Spleen (tissue), 11 donors: Measurements from ENCODE around the gene COL4A3. TPM values are rescaled to one million over a fixed set of nuclear protein-coding genes. Genes with fewer than 3 reads are reported as not detected.

Experiments used
- DNase-seq: peaks from one replicate; pipeline ENCODE4 v3.0.0-alpha.2; 2020
- H3K27ac ChIP-seq, 8 donors: fragments of 200-600 bp; sonication (generic) in 7 of 8; 1 replicate in 4 of 8; 2 replicates in 4 of 8; pipeline versions ENCODE4 v1.5.0 to v1.8.0; 2016 to 2021; ENCODE audit warnings: inconsistent platforms in 4 of 8, mild to moderate bottlenecking in 4 of 8, moderate library complexity in 1 of 8
- H3K27me3 ChIP-seq, 7 donors: fragments of 200-600 bp; sonication (generic) in 6 of 7; replicated peaks in 1 of 7; 1 replicate in 4 of 7; 2 replicates in 3 of 7; pipeline versions ENCODE4 v1.5.0 to v1.8.0; 2016 to 2021; ENCODE audit warnings: inconsistent platforms in 3 of 7, mild to moderate bottlenecking in 1 of 7
- H3K36me3 ChIP-seq, 6 donors: fragments of 200-600 bp; sonication (generic) in 5 of 6; 1 replicate in 4 of 6; 2 replicates in 2 of 6; pipeline versions ENCODE4 v1.5.0 to v1.8.0; 2016 to 2021; ENCODE audit warnings: inconsistent platforms in 2 of 6
- H3K4me1 ChIP-seq, 6 donors: fragments of 200-600 bp; sonication (generic) in 5 of 6; 1 replicate in 3 of 6; 2 replicates in 3 of 6; pipeline versions ENCODE4 v1.5.0 to v1.8.0; 2016 to 2021; ENCODE audit warnings: inconsistent platforms in 3 of 6
- H3K4me3 ChIP-seq, 8 donors: fragments of 200-600 bp; sonication (generic) in 7 of 8; 1 replicate in 4 of 8; 2 replicates in 4 of 8; pipeline versions ENCODE4 v1.5.0 to v1.8.0; 2016 to 2021; ENCODE audit warnings: inconsistent platforms in 4 of 8, mild to moderate bottlenecking in 4 of 8, moderate library complexity in 2 of 8
- H3K9me3 ChIP-seq, 8 donors: fragments of 200-600 bp; sonication (generic) in 7 of 8; 1 replicate in 4 of 8; 2 replicates in 4 of 8; pipeline versions ENCODE4 v1.5.0 to v1.8.0; 2016 to 2021; ENCODE audit warnings: inconsistent platforms in 4 of 8
- POLR2A ChIP-seq, 3 donors: fragments of 450-650 bp; IDR thresholded peaks; one replicate each; pipeline ENCODE4 v1.5.1; 2017; ENCODE audit warnings: antibody characterized with exemption in 3 of 3, mild to moderate bottlenecking in 1 of 3
- POLR2AphosphoS5 ChIP-seq, 3 donors: sonication (generic); formaldehyde crosslinking; IDR thresholded peaks; one replicate each; pipeline ENCODE4 v1.5.1; 2017; ENCODE audit warnings: antibody characterized with exemption in 3 of 3
- WGBS, 5 donors: extraction: QIAGEN DNeasy Blood & Tissue Kit in 3 of 5; methylation state at CpG; one replicate each; pipeline versions ENCODE4 v1.1.5 to v1.1.7; 2013 to 2018; 5-methylcytosine and 5-hydroxymethylcytosine counted together
- intact Hi-C: fragments of 100-400 bp; cut with DNase I; formaldehyde crosslinking; loops from one replicate; pipeline ENCODE4 v1.15.0; 2023; ENCODE audit warnings: low total_unique reads
- polyA plus RNA-seq, 3 donors: library from polyadenylated mRNA; stranded (reverse); fragments of 200-250 nt; gene quantifications; one replicate each; pipeline ENCODE4 v1.2.1, GENCODE V29; 2013
- total RNA-seq, 7 donors: library from RNA; depleted of rRNA in 3 of 7; stranded (reverse); fragments of >200 nt in 3 of 7; fragmentation: NEBNext Ultra II Directional in 4 of 7; extraction: Animal tissue kit (Norgen Biotek cat#: 25700) in 4 of 7; gene quantifications; one replicate each; pipeline versions ENCODE4 v1.1.0 to v1.2.1, GENCODE V29; 2016 to 2021
- TF ChIP-seq, protein P1 (sequence below), 11 experiments: fragments of 200-600 bp in 7 of 11; fragments of 450-650 bp in 4 of 11; sonication (generic) in 4 of 11; IDR thresholded peaks in 8 of 11; conservative IDR thresholded peaks in 3 of 11; 1 replicate in 7 of 11; 2 replicates in 4 of 11; pipeline versions ENCODE4 v1.4.0 to v1.8.0; 2016 to 2021; ENCODE audit warnings: antibody characterized with exemption in 11 of 11, inconsistent platforms in 4 of 11, mild to moderate bottlenecking in 1 of 11
- donor health status: healthy with polysubstance abuse.
- donor health status: DM: no; HTN: no; CAD: no; lungs with moderate emphysema.
- donor health status: DM: no; HTN: no; CAD: no.
- donor health status: Bipolar disorder and iron deficiency.
- donor health status: healthy.
- donor health status: DM: no; HTN: no; CAD: no.
- donor health status: DM: yes; HTN: yes; CAD: no.

Gene COL4A3
- total and polyA plus RNA-seq, 10 donors, result 6.1 to 38.5 (median 23.2) TPM

DNA sequence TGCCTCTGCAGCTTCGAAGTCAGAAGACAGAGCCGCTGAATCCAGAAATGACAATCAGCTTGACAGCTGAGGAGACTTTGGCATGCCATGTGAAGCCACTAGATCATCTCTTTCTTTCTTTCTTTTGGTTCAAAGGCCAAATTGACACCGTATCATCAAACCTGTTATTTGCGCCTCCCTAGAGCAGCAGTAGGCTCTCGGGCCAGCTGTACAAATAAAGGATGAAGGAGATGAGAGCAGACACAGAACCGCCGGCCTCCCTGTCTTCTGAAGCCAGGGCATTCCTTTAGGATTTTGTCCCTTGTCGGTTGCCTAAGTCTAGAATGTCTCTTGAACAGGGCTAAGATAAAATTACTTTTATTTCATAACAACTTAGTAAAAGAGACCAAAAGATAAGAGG, 37.2 kb upstream of the COL4A3 start:
- DNase-seq, result no peak
- Histone ChIP-seq H3K9me3 (no peaks in the 10 kb centered on the region), H3K27me3 (peaks cover 0 to 6% (median 0%) of the 10 kb centered on the region in 7 donors), H3K36me3 (no peaks in the 10 kb centered on the region), H3K4me3 (no peak overlapping the region), H3K4me1 (no peaks in the 10 kb centered on the region), H3K27ac (no peak overlapping the region)
- 56 to 67% (median 64%) methylated on average over 8 of the region's 8 CpGs for WGBS, 5 donors
- intact Hi-C loops, result loop anchor here (10.0 kb wide), 1 partner anchor 638 kb away; no protein-coding TSS in a partner anchor
- TF ChIP-seq POLR2AphosphoS5 (IDR thresholded peaks at IDR 0.05) (no peak), POLR2A (IDR thresholded peaks at IDR 0.05) (no peak)
- TF ChIP-seq, protein P1, sequence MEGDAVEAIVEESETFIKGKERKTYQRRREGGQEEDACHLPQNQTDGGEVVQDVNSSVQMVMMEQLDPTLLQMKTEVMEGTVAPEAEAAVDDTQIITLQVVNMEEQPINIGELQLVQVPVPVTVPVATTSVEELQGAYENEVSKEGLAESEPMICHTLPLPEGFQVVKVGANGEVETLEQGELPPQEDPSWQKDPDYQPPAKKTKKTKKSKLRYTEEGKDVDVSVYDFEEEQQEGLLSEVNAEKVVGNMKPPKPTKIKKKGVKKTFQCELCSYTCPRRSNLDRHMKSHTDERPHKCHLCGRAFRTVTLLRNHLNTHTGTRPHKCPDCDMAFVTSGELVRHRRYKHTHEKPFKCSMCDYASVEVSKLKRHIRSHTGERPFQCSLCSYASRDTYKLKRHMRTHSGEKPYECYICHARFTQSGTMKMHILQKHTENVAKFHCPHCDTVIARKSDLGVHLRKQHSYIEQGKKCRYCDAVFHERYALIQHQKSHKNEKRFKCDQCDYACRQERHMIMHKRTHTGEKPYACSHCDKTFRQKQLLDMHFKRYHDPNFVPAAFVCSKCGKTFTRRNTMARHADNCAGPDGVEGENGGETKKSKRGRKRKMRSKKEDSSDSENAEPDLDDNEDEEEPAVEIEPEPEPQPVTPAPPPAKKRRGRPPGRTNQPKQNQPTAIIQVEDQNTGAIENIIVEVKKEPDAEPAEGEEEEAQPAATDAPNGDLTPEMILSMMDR (IDR thresholded peaks at IDR 0.05 in 8 of 11, conservative IDR thresholded peaks at IDR 0.05 in 3 of 11), result no peak

- no peaks in the 10 kb centered on the region for H3K9me3 ChIP-seq
- no peaks in the 10 kb centered on the region for H3K4me1 ChIP-seq
- no peaks in the 10 kb centered on the region for H3K36me3 ChIP-seq
- TF ChIP-seq, protein P1 (IDR thresholded peaks at IDR 0.05 in 8 of 11, conservative IDR thresholded peaks at IDR 0.05 in 3 of 11), result no peak
- DNase-seq, result no peak
- 83 to 88% (median 86%) methylated on average over 8 of the region's 8 CpGs for WGBS, 5 donors
- no peak overlapping the region for H3K27ac ChIP-seq
- intact Hi-C loops, result loop anchor here (2.0 kb wide), 1 partner anchor 108 kb away; no protein-coding TSS in a partner anchor
- no peak overlapping the region for H3K4me3 ChIP-seq
- H3K27me3 ChIP-seq, result peaks cover 0 to 6% (median 0%) of the 10 kb centered on the region in 7 donors
Observed at GRCh38 chr2:227130636-227131035, 33.8 kb upstream of the COL4A3 start.

DNA sequence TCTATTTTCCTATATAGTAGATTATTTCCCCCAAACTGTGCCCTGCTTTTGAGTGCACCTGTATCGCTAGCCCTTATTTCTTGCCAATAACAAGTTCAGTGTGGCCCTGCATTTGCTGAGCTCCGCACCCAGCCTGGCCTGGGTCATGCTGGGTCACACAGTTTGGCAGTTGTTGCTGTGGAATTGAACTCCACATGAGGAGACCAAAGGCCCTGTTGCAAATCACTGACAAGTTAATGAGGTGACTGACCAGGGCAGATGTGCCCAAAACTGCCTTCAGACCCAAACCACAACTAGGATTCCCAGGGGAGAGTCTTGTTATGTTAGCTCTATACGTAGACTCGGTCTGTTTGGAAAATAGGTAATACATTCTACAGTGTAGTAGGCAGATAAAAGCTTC, 31.4 kb upstream of the COL4A3 start:
- intact Hi-C loops, result no loop called here
- 40 to 87% (median 83%) methylated on average over 4 of the region's 4 CpGs for WGBS, 5 donors

DNA sequence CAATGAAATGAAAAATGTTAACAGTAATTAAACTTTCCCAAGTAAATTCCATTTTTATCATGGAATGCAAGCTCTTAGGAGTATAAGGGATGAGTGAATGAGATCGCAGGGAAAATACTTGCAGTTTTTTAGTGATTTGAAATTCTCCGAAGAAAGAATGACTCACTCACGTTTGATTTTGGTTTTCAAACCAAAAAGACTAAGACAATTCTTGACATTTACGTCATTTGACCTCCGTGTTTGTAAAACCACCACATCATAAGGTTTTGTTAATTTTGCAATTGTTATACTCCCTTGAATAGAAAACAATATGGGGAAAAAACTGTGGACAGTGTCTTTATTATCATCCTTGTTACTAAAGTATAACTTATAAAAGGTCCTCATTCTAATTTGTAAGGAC, 29.8 kb upstream of the COL4A3 start:
- Histone ChIP-seq H3K27me3 (no peaks in the 10 kb centered on the region), H3K36me3 (no peaks in the 10 kb centered on the region), H3K27ac (no peak overlapping the region), H3K4me3 (no peak overlapping the region), H3K4me1 (no peaks in the 10 kb centered on the region), H3K9me3 (no peaks in the 10 kb centered on the region)
- TF ChIP-seq, protein P1 (IDR thresholded peaks at IDR 0.05 in 8 of 11, conservative IDR thresholded peaks at IDR 0.05 in 3 of 11), result no peak
- intact Hi-C loops, result no loop called here
- DNase-seq, result no peak
- WGBS, 5 donors, result 84 to 93% (median 90%) methylated on average over 5 of the region's 5 CpGs

More for the DNA sequence above, 31.4 kb upstream of the COL4A3 start:
- Histone ChIP-seq H3K36me3 (no peaks in the 10 kb centered on the region), H3K27me3 (peaks cover 0 to 6% (median 0%) of the 10 kb centered on the region in 7 donors), H3K4me3 (no peak overlapping the region), H3K4me1 (no peaks in the 10 kb centered on the region), H3K9me3 (no peaks in the 10 kb centered on the region), H3K27ac (no peak overlapping the region)
- DNase-seq, result no peak
- TF ChIP-seq, protein P1 (IDR thresholded peaks at IDR 0.05 in 8 of 11, conservative IDR thresholded peaks at IDR 0.05 in 3 of 11), result no peak
- TF ChIP-seq POLR2A (IDR thresholded peaks at IDR 0.05) (no peak), POLR2AphosphoS5 (IDR thresholded peaks at IDR 0.05) (no peak)
